ENCODE measurements around the gene CAMKMT.

CAMKMT gene

DNA sequence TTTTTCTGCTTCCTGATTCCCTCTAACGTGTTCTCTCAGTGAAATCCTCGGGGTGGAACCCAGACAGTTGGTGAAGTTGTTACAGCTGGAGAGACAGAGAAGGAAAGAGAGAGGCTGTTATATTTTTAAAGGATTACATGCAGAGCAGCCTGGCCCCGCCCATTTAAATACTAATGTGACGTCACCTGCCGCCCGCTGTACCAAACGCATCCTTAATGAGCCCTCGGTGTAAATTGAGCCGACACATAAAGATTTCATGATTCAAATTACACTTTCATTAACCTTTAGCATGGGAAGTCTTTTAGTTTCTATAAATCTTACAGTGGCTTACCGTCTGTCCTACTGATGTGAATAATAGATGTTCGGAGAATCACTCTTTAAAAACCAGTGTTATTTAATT is 415.8 kb downstream of the CAMKMT start:
- no peak overlapping the region for H3K4me3 ChIP-seq (ENCODE audit: low read depth, low read length)
- peaks cover 15% of the 10 kb centered on the region for H3K27me3 ChIP-seq (replicated peaks)
- no peaks in the 10 kb centered on the region for H3K36me3 ChIP-seq (replicated peaks)
- no peak for DNase-seq
- in situ Hi-C loops (cut with HindIII; ENCODE audit: low pct_ligation_motif_present, low sequenced_read_pairs) = no loop called here
- H3K27ac ChIP-seq = no peak overlapping the region
- TF ChIP-seq, protein P1, sequence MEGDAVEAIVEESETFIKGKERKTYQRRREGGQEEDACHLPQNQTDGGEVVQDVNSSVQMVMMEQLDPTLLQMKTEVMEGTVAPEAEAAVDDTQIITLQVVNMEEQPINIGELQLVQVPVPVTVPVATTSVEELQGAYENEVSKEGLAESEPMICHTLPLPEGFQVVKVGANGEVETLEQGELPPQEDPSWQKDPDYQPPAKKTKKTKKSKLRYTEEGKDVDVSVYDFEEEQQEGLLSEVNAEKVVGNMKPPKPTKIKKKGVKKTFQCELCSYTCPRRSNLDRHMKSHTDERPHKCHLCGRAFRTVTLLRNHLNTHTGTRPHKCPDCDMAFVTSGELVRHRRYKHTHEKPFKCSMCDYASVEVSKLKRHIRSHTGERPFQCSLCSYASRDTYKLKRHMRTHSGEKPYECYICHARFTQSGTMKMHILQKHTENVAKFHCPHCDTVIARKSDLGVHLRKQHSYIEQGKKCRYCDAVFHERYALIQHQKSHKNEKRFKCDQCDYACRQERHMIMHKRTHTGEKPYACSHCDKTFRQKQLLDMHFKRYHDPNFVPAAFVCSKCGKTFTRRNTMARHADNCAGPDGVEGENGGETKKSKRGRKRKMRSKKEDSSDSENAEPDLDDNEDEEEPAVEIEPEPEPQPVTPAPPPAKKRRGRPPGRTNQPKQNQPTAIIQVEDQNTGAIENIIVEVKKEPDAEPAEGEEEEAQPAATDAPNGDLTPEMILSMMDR (IDR thresholded peaks at IDR 0.05; ENCODE audit: low read depth, low read length, missing control alignments) = no peak

DNA sequence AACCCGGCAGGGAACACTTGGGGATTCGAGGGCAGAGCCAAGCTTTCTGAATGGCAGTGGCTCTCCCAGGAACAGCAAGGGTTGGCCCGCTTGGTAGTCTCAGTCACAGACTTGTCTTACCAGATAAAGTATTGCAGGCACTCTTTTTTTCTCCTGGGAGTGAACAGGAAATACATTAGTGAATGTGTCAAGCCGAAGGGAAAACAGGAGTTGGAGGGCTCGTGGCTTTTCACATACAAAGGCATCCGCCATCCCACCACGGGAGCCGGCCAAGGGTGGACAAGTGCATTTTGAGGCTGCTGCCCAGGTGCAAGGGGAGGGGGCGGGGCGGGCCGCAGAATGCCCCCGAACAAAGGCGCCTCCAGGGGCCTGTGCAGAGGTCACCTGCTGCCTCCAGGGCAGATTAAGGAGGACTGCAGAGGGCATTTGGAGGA is 416.5 kb downstream of the CAMKMT start:
- Histone ChIP-seq H3K36me3 (replicated peaks) (no peaks in the 10 kb centered on the region), H3K27ac (no peak overlapping the region), H3K27me3 (replicated peaks) (peaks cover 15% of the 10 kb centered on the region), H3K4me3 (ENCODE audit: low read depth, low read length) (no peak overlapping the region)
- no peak for DNase-seq
- in situ Hi-C loops (cut with HindIII; ENCODE audit: low pct_ligation_motif_present, low sequenced_read_pairs) = no loop called here
- TF ChIP-seq, protein P1 (IDR thresholded peaks at IDR 0.05; ENCODE audit: low read depth, low read length, missing control alignments) = no peak

DNA sequence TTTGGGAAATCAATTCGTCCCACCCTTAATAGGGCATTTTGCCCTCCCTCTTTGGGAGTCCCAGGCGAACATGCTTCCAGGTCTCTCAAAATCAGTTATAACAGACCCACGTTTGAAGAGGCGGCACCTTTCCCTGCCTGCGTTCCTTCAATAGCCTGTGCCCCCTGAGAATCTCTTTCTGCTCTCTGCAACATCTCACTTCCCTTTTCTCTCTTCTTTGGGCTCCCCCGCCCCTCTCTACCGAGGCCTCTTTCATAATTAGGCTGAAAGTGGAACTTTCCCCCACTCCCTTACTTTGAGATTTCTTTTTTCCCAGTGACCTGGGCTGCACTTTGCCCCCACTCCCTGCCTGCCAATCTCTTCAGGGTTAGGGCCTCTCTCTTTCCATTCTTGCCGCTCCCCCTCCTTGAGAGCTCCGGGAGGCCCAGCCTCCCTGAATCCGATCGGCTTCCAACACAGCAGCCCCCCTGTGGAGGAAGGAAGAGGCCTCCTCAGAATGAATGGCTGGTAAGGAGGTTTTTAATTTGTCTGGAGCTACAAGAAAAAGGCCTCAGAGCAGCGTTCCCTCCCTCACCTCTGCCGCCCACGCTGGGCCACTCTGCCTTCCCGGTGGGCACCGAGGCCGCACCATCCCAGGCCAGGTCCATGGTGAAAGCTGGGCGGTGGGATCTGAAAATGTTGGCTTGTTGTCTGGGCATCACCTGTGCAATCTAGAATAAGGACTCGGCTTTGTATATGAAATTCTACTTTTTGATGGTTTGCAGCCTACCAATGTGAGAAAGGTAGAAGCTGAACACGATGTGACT is 417.1 kb downstream of the CAMKMT start:
- in situ Hi-C loops (cut with HindIII; ENCODE audit: low pct_ligation_motif_present, low sequenced_read_pairs) = no loop called here
- TF ChIP-seq, protein P1 (IDR thresholded peaks at IDR 0.05; ENCODE audit: low read depth, low read length, missing control alignments) = no peak
- H3K4me3 ChIP-seq (ENCODE audit: low read depth, low read length) = no peak overlapping the region
- no peak overlapping the region for H3K27ac ChIP-seq
- no peak for DNase-seq
- no peaks in the 10 kb centered on the region for H3K36me3 ChIP-seq (replicated peaks)
- peaks cover 15% of the 10 kb centered on the region for H3K27me3 ChIP-seq (replicated peaks)

DNA sequence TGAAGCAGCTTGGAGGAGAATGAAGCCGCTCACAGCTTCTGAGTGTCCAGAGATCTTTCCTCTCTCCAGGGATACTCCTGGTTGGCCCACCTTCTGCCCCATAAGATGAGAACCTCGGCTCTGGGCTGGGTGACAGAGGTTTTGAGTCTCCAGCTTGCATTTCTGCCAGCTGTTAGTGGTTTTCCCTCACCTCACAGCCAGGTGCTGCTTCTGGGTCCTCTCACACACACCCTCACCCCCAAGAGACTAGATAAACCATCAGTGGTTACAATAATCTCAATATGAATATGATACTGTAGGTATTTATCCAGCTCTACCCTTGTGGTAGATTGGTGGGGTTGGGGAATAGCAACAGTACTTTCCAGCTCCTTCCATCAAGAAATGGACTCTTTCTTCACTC is 418.0 kb downstream of the CAMKMT start:
- no peak for DNase-seq
- Histone ChIP-seq H3K36me3 (replicated peaks) (no peaks in the 10 kb centered on the region), H3K4me3 (ENCODE audit: low read depth, low read length) (no peak overlapping the region), H3K27ac (no peak overlapping the region), H3K27me3 (replicated peaks) (peaks cover 12% of the 10 kb centered on the region)
- TF ChIP-seq, protein P1 (IDR thresholded peaks at IDR 0.05; ENCODE audit: low read depth, low read length, missing control alignments) = no peak
- in situ Hi-C loops (cut with HindIII; ENCODE audit: low pct_ligation_motif_present, low sequenced_read_pairs) = no loop called here

DNA sequence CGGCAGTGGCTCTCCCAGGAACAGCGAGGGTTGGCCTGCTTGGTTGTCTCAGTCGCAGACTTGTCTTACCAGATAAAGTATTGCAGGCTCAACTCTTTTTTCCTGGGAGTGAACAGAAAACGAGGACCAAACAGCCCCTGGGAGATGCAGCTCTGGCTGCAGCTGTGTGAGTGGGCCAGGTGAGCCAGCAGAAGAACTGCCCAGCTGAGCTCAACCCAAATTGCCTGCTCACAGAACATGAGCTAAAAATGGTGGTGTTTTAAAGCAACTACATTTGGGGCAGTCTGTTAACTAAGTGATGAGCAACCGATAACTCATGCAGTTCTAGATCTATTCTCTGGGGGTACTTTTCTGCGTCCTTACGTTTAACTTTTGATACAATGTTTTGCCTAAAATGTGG is 418.7 kb downstream of the CAMKMT start:
- in situ Hi-C loops (cut with HindIII; ENCODE audit: low pct_ligation_motif_present, low sequenced_read_pairs) = no loop called here
- no peak for DNase-seq
- Histone ChIP-seq H3K36me3 (replicated peaks) (no peaks in the 10 kb centered on the region), H3K27me3 (replicated peaks) (peaks cover 9% of the 10 kb centered on the region), H3K27ac (no peak overlapping the region), H3K4me3 (ENCODE audit: low read depth, low read length) (no peak overlapping the region)
- TF ChIP-seq, protein P1 (IDR thresholded peaks at IDR 0.05; ENCODE audit: low read depth, low read length, missing control alignments) = no peak

DNA sequence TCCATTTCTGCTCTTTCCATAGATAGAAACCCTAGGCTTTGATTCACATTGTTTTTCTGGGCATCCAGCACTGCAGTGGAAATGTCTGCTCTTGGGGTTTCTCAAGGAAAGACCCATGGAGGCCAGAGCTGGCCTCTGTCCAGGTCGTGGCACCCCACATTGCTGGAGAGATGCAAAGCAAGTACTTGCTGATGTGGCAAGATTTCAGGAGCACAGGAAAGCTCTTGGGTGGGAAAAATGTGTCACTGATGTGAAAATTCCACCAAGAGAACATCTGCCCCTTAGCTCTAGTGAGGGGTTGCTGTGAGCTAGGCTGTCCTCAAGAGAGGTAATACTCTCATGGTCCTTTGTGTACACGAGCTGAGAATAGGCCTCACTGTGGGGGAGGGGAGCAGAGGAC is 423.7 kb downstream of the CAMKMT start:
- Histone ChIP-seq H3K4me3 (ENCODE audit: low read depth, low read length) (no peak overlapping the region), H3K36me3 (replicated peaks) (no peaks in the 10 kb centered on the region), H3K27ac (no peak overlapping the region), H3K27me3 (replicated peaks) (peaks cover 2% of the 10 kb centered on the region)
- in situ Hi-C loops (cut with HindIII; ENCODE audit: low pct_ligation_motif_present, low sequenced_read_pairs) = no loop called here
- no peak for DNase-seq
- TF ChIP-seq, protein P1 (IDR thresholded peaks at IDR 0.05; ENCODE audit: low read depth, low read length, missing control alignments) = no peak

Data from brain microvascular endothelial cell (primary cell).